Measurements from ENCODE around the gene SEPTIN8. TPM values are rescaled to one million over a fixed set of nuclear protein-coding genes. Genes with fewer than 3 reads are reported as not detected.
A peak's percentile ranks its signal among the peaks of the same experiment; 100 is the strongest.

Gene SEPTIN8
- total RNA-seq, 2 donors from 2014 or later, result 57.6 to 84.2 TPM

- no peak for TF ChIP-seq CTCF (IDR thresholded peaks at IDR 0.05)
Measured at GRCh38 chr5:132733499-132734148, 43.4 kb downstream of the SEPTIN8 start.

GRCh38 chr5:132729896-132730295 is 47.1 kb downstream of the SEPTIN8 start:
- intact Hi-C loops (cut with DNase I), result no loop called here
- no peak for TF ChIP-seq CTCF (IDR thresholded peaks at IDR 0.05)

More at GRCh38 chr5:132733499-132734148, 43.4 kb downstream of the SEPTIN8 start:
- Histone ChIP-seq H3K4me3 (no peak overlapping the region), H3K9ac (ENCODE audit: low read depth in 2 of 2, low read length in 2 of 2) (no peak overlapping the region), H3K4me1 (no peaks in the 10 kb centered on the region), H3K27me3 (no peaks in the 10 kb centered on the region), H3K36me3 (no peaks in the 10 kb centered on the region), H3K27ac (no peak overlapping the region), H3K9me3 (no peaks in the 10 kb centered on the region)
- DNase-seq, result no peak
- intact Hi-C loops (cut with DNase I), result no loop called here

GRCh38 chr5:132725745-132726144 is 51.3 kb downstream of the SEPTIN8 start:
- Histone ChIP-seq H3K4me1 (no peaks in the 10 kb centered on the region), H3K27me3 (no peaks in the 10 kb centered on the region), H3K4me3 (no peak overlapping the region), H3K36me3 (no peaks in the 10 kb centered on the region), H3K9me3 (no peaks in the 10 kb centered on the region), H3K27ac (no peak overlapping the region), H3K9ac (ENCODE audit: low read depth in 2 of 2, low read length in 2 of 2) (no peak overlapping the region)
- intact Hi-C loops (cut with DNase I), result no loop called here
- TF ChIP-seq CTCF (IDR thresholded peaks at IDR 0.05), result no peak
- DNase-seq, result no peak

More at GRCh38 chr5:132729896-132730295, 47.1 kb downstream of the SEPTIN8 start:
- Histone ChIP-seq H3K27me3 (no peaks in the 10 kb centered on the region), H3K4me3 (no peak overlapping the region), H3K9ac (ENCODE audit: low read depth in 2 of 2, low read length in 2 of 2) (no peak overlapping the region), H3K27ac (no peak overlapping the region), H3K36me3 (no peaks in the 10 kb centered on the region), H3K4me1 (no peaks in the 10 kb centered on the region), H3K9me3 (no peaks in the 10 kb centered on the region)
- no peak for DNase-seq

GRCh38 chr5:132718544-132719312 is 58.3 kb downstream of the SEPTIN8 start:
- Histone ChIP-seq H3K9me3 (no peaks in the 10 kb centered on the region), H3K9ac (ENCODE audit: low read depth in 2 of 2, low read length in 2 of 2) (no peak overlapping the region), H3K36me3 (no peaks in the 10 kb centered on the region), H3K4me3 (no peak overlapping the region), H3K27me3 (no peaks in the 10 kb centered on the region), H3K27ac (no peak overlapping the region), H3K4me1 (no peaks in the 10 kb centered on the region)
- TF ChIP-seq CTCF (IDR thresholded peaks at IDR 0.05), result no peak
- intact Hi-C loops (cut with DNase I), result loop anchor here (10.0 kb wide), 1 partner anchor 334 kb away; no protein-coding TSS in a partner anchor
- DNase-seq, result no peak

GRCh38 chr5:132714456-132715307 is 62.4 kb downstream of the SEPTIN8 start:
- no peak overlapping the region for H3K4me3 ChIP-seq
- no peak overlapping the region for H3K27ac ChIP-seq
- H3K4me1 ChIP-seq, result no peaks in the 10 kb centered on the region
- no peak overlapping the region for H3K9ac ChIP-seq (ENCODE audit: low read depth in 2 of 2, low read length in 2 of 2)
- DNase-seq, result no peak
- no peaks in the 10 kb centered on the region for H3K36me3 ChIP-seq
- intact Hi-C loops (cut with DNase I), result loop anchor here (10.0 kb wide), 1 partner anchor 330 kb away; no protein-coding TSS in a partner anchor
- no peaks in the 10 kb centered on the region for H3K9me3 ChIP-seq
- H3K27me3 ChIP-seq, result no peaks in the 10 kb centered on the region
- TF ChIP-seq CTCF (IDR thresholded peaks at IDR 0.05), result peak; percentile 40
